GM18873 (cell line): ENCODE measurements around the gene DENND1A.

Source experiments
- ATAC-seq: cut with Tn5 transposase; IDR thresholded peaks from one replicate; pipeline ENCODE4 v1.9.1; 2021; ENCODE audit warnings: mild to moderate bottlenecking, moderate library complexity, moderate number of reproducible peaks; ENCODE audit not compliant: unreplicated experiment, low FRiP score

The DENND1A gene

GRCh38 chr9:123597048-123597447, 332.9 kb downstream of the DENND1A start:
- ATAC-seq: no peak

- no peak for ATAC-seq
Measured at GRCh38 chr9:123591283-123591682, 338.6 kb downstream of the DENND1A start.

- ATAC-seq: no peak
Measured at GRCh38 chr9:123590499-123590898, 339.4 kb downstream of the DENND1A start.

GRCh38 chr9:123589361-123590239, 340.3 kb downstream of the DENND1A start:
- ATAC-seq: no peak

GRCh38 chr9:123586275-123586674, 343.7 kb downstream of the DENND1A start:
- no peak for ATAC-seq

GRCh38 chr9:123584202-123585176, 345.4 kb downstream of the DENND1A start:
- no peak for ATAC-seq

GRCh38 chr9:123583646-123584045, 346.3 kb downstream of the DENND1A start:
- no peak for ATAC-seq

- ATAC-seq: no peak
Measured at GRCh38 chr9:123571240-123571639, 358.7 kb downstream of the DENND1A start.

GRCh38 chr9:123568691-123569688, 360.9 kb downstream of the DENND1A start:
- no peak for ATAC-seq

- no peak for ATAC-seq
Measured at GRCh38 chr9:123567013-123567412, 362.9 kb downstream of the DENND1A start.

GRCh38 chr9:123564652-123565051, 365.3 kb downstream of the DENND1A start:
- ATAC-seq: no peak

- ATAC-seq: no peak
Measured at GRCh38 chr9:123562844-123563346, 367.0 kb downstream of the DENND1A start.

- no peak for ATAC-seq
Measured at GRCh38 chr9:123561046-123561445, 368.9 kb downstream of the DENND1A start.

GRCh38 chr9:123556464-123557435, 373.2 kb downstream of the DENND1A start:
- ATAC-seq: no peak

- ATAC-seq: no peak
Measured at GRCh38 chr9:123555646-123556045, 374.3 kb downstream of the DENND1A start.

- ATAC-seq: no peak
Measured at GRCh38 chr9:123552530-123552929, 377.4 kb downstream of the DENND1A start.

- no peak for ATAC-seq
Measured at GRCh38 chr9:123551734-123552133, 378.2 kb downstream of the DENND1A start.

- no peak for ATAC-seq
Measured at GRCh38 chr9:123550797-123551196, 379.1 kb downstream of the DENND1A start.

GRCh38 chr9:123550012-123550411, 379.9 kb downstream of the DENND1A start:
- no peak for ATAC-seq
